Measurements from ENCODE around the gene ARHGAP8.

- TF ChIP-seq CTCF (IDR thresholded peaks at IDR 0.05) (no peak), POLR2A (IDR thresholded peaks at IDR 0.05) (no peak), POLR2AphosphoS5 (IDR thresholded peaks at IDR 0.05) (no peak)
Observed at GRCh38 chr22:44793106-44793505, 40.7 kb downstream of the ARHGAP8 start.

All from prostate gland (tissue), 2 donors.